HEK293 (cell line): ENCODE data around the gene APOBEC4.

ENCODE experiments used
- HOXC10 ChIP-seq: sonication (generic); formaldehyde crosslinking; IDR thresholded peaks from 2 replicates; pipeline ENCODE4 v1.8.1; 2023; ENCODE audit warnings: mild to moderate bottlenecking, missing genetic modification reagents
- KLF16 ChIP-seq: fragments of 450-650 bp; formaldehyde crosslinking; IDR thresholded peaks from 2 replicates; pipeline ENCODE4 v1.5.1; 2017; ENCODE audit warnings: missing biosample characterization, missing genetic modification characterization
- ZEB2 ChIP-seq: fragments of 450-650 bp; formaldehyde crosslinking; IDR thresholded peaks from 2 replicates; pipeline ENCODE4 v1.5.1; 2016; ENCODE audit warnings: missing biosample characterization, missing genetic modification characterization
- ZNF274 ChIP-seq, 2 experiments: fragments of 200-500 bp in 1 of 2; fragments of 450-650 bp in 1 of 2; sonication (Bioruptor generic) in 1 of 2; formaldehyde crosslinking in 1 of 2; IDR thresholded peaks; 2 replicates each; pipeline versions ENCODE4 v1.5.1 to v1.6.1; 2014 to 2016; ENCODE audit warnings: borderline replicate concordance in 1 of 2, inconsistent platforms in 1 of 2, low read length in 1 of 2, missing biosample characterization in 1 of 2, missing genetic modification characterization in 1 of 2
- ZNF394 ChIP-seq: fragments of 450-650 bp; formaldehyde crosslinking; IDR thresholded peaks from 2 replicates; pipeline ENCODE4 v1.5.1; 2016; ENCODE audit warnings: missing biosample characterization, missing genetic modification characterization, mild to moderate bottlenecking, moderate library complexity, borderline replicate concordance
- ZNF404 ChIP-seq: fragments of 450-650 bp; formaldehyde crosslinking; IDR thresholded peaks from 2 replicates; pipeline ENCODE4 v1.5.1; 2017; ENCODE audit warnings: missing biosample characterization, missing genetic modification characterization
- ZSCAN30 ChIP-seq: fragments of 450-650 bp; IDR thresholded peaks from 2 replicates; pipeline ENCODE4 v1.5.1; 2018; ENCODE audit warnings: missing biosample characterization, mild to moderate bottlenecking, missing genetic modification characterization, moderate library complexity
- TF ChIP-seq, protein P1 (sequence below): fragments of 450-650 bp; formaldehyde crosslinking; IDR thresholded peaks from 2 replicates; pipeline ENCODE4 v1.5.1; 2016; ENCODE audit warnings: missing biosample characterization, missing genetic modification characterization

- TF ChIP-seq HOXC10 (CRISPR knock-in tag): no peak
- TF ChIP-seq, protein P1, sequence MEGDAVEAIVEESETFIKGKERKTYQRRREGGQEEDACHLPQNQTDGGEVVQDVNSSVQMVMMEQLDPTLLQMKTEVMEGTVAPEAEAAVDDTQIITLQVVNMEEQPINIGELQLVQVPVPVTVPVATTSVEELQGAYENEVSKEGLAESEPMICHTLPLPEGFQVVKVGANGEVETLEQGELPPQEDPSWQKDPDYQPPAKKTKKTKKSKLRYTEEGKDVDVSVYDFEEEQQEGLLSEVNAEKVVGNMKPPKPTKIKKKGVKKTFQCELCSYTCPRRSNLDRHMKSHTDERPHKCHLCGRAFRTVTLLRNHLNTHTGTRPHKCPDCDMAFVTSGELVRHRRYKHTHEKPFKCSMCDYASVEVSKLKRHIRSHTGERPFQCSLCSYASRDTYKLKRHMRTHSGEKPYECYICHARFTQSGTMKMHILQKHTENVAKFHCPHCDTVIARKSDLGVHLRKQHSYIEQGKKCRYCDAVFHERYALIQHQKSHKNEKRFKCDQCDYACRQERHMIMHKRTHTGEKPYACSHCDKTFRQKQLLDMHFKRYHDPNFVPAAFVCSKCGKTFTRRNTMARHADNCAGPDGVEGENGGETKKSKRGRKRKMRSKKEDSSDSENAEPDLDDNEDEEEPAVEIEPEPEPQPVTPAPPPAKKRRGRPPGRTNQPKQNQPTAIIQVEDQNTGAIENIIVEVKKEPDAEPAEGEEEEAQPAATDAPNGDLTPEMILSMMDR (tag by site-specific recombination): no peak
- no peak for TF ChIP-seq ZNF404 (tag by site-specific recombination)
- TF ChIP-seq ZNF274 (IDR thresholded peaks at IDR 0.05; ENCODE audit: low read length): no peak
- no peak for TF ChIP-seq ZNF274 (tag by site-specific recombination; IDR thresholded peaks at IDR 0.05; ENCODE audit: borderline replicate concordance)
- no peak for TF ChIP-seq ZNF394 (tag by site-specific recombination)
- TF ChIP-seq KLF16 (tag by site-specific recombination): no peak
- TF ChIP-seq ZSCAN30 (tag by site-specific recombination): no peak
- no peak for TF ChIP-seq ZEB2 (tag by site-specific recombination)
Observed at GRCh38 chr1:183697814-183698590, 44.9 kb upstream of the APOBEC4 start.
